ENCODE data around the gene CLDN3.

- TF ChIP-seq CTCF (IDR thresholded peaks at IDR 0.05), result no peak
- TF ChIP-seq EP300 (IDR thresholded peaks at IDR 0.05), result no peak
- TF ChIP-seq POLR2AphosphoS5 (IDR thresholded peaks at IDR 0.05), result no peak
Observed at GRCh38 chr7:73812996-73813395, 42.9 kb upstream of the CLDN3 start.

Measured in upper lobe of left lung (tissue), 4 donors.